Stimulated activated CD4-positive, alpha-beta T cell treated with anti-CD3 and anti-CD28 coated beads, Interleukin-2, amount 100 ng/mL, for 4 hours (primary cell): Measurements from ENCODE around the gene TMEM45A.

Experiments used
- DNase-seq: peaks from one replicate; pipeline ENCODE4 v3.0.0-alpha.2; 2020; ENCODE audit warnings: low read depth

Gene TMEM45A

GRCh38 chr3:100621251-100621650 lies 128.8 kb downstream of the TMEM45A start:
- no peak for DNase-seq
